ENCODE data around the gene DOK6. TPM values are rescaled to one million over a fixed set of nuclear protein-coding genes. Genes with fewer than 3 reads are reported as not detected.

The DOK6 gene
- total RNA-seq, 4 donors from 2014 or later: 0.34 to 10.8 (median 0.52) TPM

- no peak for TF ChIP-seq CTCF (IDR thresholded peaks at IDR 0.05; ENCODE audit: low read depth)
Measured at GRCh38 chr18:69880083-69880482, 479.4 kb downstream of the DOK6 start.

GRCh38 chr18:69882965-69883668 lies 482.4 kb downstream of the DOK6 start:
- TF ChIP-seq CTCF (IDR thresholded peaks at IDR 0.05; ENCODE audit: low read depth): no peak

GRCh38 chr18:69883781-69884180 lies 483.1 kb downstream of the DOK6 start:
- TF ChIP-seq CTCF (IDR thresholded peaks at IDR 0.05; ENCODE audit: low read depth): no peak

GRCh38 chr18:69885355-69885754 lies 484.7 kb downstream of the DOK6 start:
- TF ChIP-seq CTCF (IDR thresholded peaks at IDR 0.05; ENCODE audit: low read depth): no peak

- no peak for TF ChIP-seq CTCF (IDR thresholded peaks at IDR 0.05; ENCODE audit: low read depth)
Measured at GRCh38 chr18:69885841-69886531, 485.3 kb downstream of the DOK6 start.

- TF ChIP-seq CTCF (IDR thresholded peaks at IDR 0.05; ENCODE audit: low read depth): no peak
Measured at GRCh38 chr18:69887256-69887655, 486.6 kb downstream of the DOK6 start.

- TF ChIP-seq CTCF (IDR thresholded peaks at IDR 0.05; ENCODE audit: low read depth): no peak
Measured at GRCh38 chr18:69889009-69889408, 488.3 kb downstream of the DOK6 start.
